ENCODE data around the gene TSR3.

The TSR3 gene

DNA sequence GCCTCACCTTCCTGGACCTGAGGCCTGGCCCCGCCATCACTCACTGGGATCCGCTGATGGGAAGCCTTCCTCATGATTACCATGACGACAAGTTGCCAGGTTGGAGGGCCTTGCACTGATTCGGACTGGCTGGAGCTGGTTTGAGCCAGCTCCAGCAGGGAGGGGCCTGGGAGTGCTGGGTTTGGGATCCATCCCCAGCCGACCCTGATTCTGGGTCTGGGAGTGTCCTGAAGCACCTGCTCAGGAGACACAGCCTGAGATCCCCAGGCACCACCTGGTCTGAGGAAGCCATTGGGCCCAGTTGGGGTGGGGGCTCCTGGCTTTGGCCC is 24.1 kb downstream of the TSR3 start:
- TF ChIP-seq, protein P1, sequence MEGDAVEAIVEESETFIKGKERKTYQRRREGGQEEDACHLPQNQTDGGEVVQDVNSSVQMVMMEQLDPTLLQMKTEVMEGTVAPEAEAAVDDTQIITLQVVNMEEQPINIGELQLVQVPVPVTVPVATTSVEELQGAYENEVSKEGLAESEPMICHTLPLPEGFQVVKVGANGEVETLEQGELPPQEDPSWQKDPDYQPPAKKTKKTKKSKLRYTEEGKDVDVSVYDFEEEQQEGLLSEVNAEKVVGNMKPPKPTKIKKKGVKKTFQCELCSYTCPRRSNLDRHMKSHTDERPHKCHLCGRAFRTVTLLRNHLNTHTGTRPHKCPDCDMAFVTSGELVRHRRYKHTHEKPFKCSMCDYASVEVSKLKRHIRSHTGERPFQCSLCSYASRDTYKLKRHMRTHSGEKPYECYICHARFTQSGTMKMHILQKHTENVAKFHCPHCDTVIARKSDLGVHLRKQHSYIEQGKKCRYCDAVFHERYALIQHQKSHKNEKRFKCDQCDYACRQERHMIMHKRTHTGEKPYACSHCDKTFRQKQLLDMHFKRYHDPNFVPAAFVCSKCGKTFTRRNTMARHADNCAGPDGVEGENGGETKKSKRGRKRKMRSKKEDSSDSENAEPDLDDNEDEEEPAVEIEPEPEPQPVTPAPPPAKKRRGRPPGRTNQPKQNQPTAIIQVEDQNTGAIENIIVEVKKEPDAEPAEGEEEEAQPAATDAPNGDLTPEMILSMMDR (IDR thresholded peaks at IDR 0.05; ENCODE audit: extremely low read depth, insufficient read depth, missing control alignments) = no peak
- no peak for DNase-seq (ENCODE audit: low spot score)
- in situ Hi-C loops (cut with MboI; ENCODE audit: low pct_unique_long_range_greater_than_20kb, low sequenced_read_pairs, unreplicated experiment) = no loop called here

GRCh38 chr16:1326946-1327618 is 24.6 kb downstream of the TSR3 start:
- DNase-seq (ENCODE audit: low spot score) = no peak
- TF ChIP-seq, protein P1 (IDR thresholded peaks at IDR 0.05; ENCODE audit: extremely low read depth, insufficient read depth, missing control alignments) = no peak
- in situ Hi-C loops (cut with MboI; ENCODE audit: low pct_unique_long_range_greater_than_20kb, low sequenced_read_pairs, unreplicated experiment) = no loop called here

GRCh38 chr16:1326391-1326790 is 25.3 kb downstream of the TSR3 start:
- TF ChIP-seq, protein P1 (IDR thresholded peaks at IDR 0.05; ENCODE audit: extremely low read depth, insufficient read depth, missing control alignments) = no peak
- in situ Hi-C loops (cut with MboI; ENCODE audit: low pct_unique_long_range_greater_than_20kb, low sequenced_read_pairs, unreplicated experiment) = no loop called here
- DNase-seq (ENCODE audit: low spot score) = no peak

DNA sequence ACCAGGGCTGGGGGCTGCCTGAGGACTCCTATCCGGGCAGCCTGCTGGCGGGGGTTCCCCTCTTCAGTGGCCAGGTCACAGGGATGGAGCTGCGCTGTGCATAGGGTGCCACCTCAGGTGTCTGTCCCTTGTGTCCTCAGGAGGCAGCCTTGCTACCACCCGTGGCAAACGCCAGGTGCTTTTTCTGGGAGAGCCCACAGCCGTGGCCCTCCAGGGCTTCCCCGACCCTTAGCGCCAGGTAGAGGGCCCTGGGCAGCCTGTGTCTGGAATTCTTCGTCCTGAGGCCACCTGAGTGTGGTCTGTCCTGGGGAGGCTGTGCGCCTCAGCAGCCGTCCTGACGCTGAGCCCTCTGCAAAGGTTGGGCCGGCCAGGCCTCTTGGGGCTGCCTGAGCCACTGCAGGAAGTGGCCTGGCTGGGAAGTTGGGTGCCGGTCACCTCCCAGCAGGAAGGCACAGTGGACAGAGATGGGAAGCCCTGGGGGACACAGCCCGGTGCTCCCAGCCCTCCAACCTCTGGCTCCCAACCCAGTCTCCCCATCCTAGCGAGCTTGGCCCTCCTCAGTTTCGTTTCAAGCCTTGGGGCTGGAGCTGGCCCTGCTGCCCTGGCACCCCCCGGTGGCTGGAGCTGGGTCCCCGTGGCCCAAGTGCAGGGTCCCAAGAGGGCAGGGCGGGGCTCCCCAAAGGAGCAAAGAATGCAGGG is 25.9 kb downstream of the TSR3 start:
- no peak for DNase-seq (ENCODE audit: low spot score)
- in situ Hi-C loops (cut with MboI; ENCODE audit: low pct_unique_long_range_greater_than_20kb, low sequenced_read_pairs, unreplicated experiment) = no loop called here
- TF ChIP-seq, protein P1 (IDR thresholded peaks at IDR 0.05; ENCODE audit: extremely low read depth, insufficient read depth, missing control alignments) = no peak

GRCh38 chr16:1325261-1325660 is 26.4 kb downstream of the TSR3 start:
- TF ChIP-seq, protein P1 (IDR thresholded peaks at IDR 0.05; ENCODE audit: extremely low read depth, insufficient read depth, missing control alignments) = no peak
- no peak for DNase-seq (ENCODE audit: low spot score)
- in situ Hi-C loops (cut with MboI; ENCODE audit: low pct_unique_long_range_greater_than_20kb, low sequenced_read_pairs, unreplicated experiment) = no loop called here

- TF ChIP-seq, protein P1 (IDR thresholded peaks at IDR 0.05; ENCODE audit: extremely low read depth, insufficient read depth, missing control alignments) = no peak
- DNase-seq (ENCODE audit: low spot score) = no peak
- in situ Hi-C loops (cut with MboI; ENCODE audit: low pct_unique_long_range_greater_than_20kb, low sequenced_read_pairs, unreplicated experiment) = no loop called here
Measured at GRCh38 chr16:1324286-1324826, 27.3 kb downstream of the TSR3 start.
